Caco-2 (cell line): ENCODE data around the gene PNPLA7. TPM values are rescaled to one million over a fixed set of nuclear protein-coding genes. Genes with fewer than 3 reads are reported as not detected.
A peak's percentile ranks its signal among the peaks of the same experiment; 100 is the strongest.

Source experiments
- BruUV-seq: library from RNA; stranded (reverse); fragments of 400-500 nt; replicated peaks from 2 replicates; lab custom pipeline; 2021; lab: Mats Ljungman, UMichigan
- CTCF ChIA-PET: fragments of 300-600 bp; sonication (Branson Sonifier 250); formaldehyde crosslinking; loops from one replicate; lab custom pipeline; 2022; ENCODE audit warnings: antibody characterized with exemption; lab: Charles Lee
- POLR2A ChIA-PET: fragments of 300-600 bp; sonication (Branson Sonifier 250); formaldehyde crosslinking; loops from one replicate; lab custom pipeline; 2022; ENCODE audit warnings: antibody characterized with exemption; lab: Charles Lee
- DNase-seq, 2 experiments: peaks; one replicate each; pipeline versions ENCODE4 v3.0.0 to v3.0.0-alpha.2; 2020 to 2022
- H3K27me3 ChIP-seq: replicated peaks from 2 replicates; pipeline ENCODE4 v1.6.0; 2011; ENCODE audit warnings: low read length; ENCODE audit not compliant: control insufficient read depth, insufficient read depth
- H3K36me3 ChIP-seq: 2 replicates; pipeline ENCODE4 v1.5.1; 2011; ENCODE audit warnings: low read length; ENCODE audit not compliant: control insufficient read depth, insufficient read depth
- H3K4me1 ChIP-seq: fragments of 250-450 bp; sonication (Bioruptor Pico); 2 replicates; pipeline ENCODE4 v1.5.1; 2020; ENCODE audit warnings: mild to moderate bottlenecking
- H3K4me3 ChIP-seq: 2 replicates; pipeline ENCODE4 v1.5.1; 2011; ENCODE audit warnings: low read depth, mild to moderate bottlenecking, control low read depth, low read length
- H3K9me3 ChIP-seq: fragments of 250-450 bp; sonication (Bioruptor Pico); 2 replicates; pipeline ENCODE4 v1.5.1; 2020; ENCODE audit warnings: mild to moderate bottlenecking, moderate library complexity
- H3K27ac Mint-ChIP-seq: one replicate; pipeline ENCODE4 v1.8.0; 2022; ENCODE audit warnings: mixed read lengths; ENCODE audit not compliant: unreplicated experiment
- H3K27me3 Mint-ChIP-seq: one replicate; pipeline ENCODE4 v1.8.0; 2022; ENCODE audit warnings: mixed read lengths; ENCODE audit not compliant: insufficient read depth, unreplicated experiment
- H3K36me3 Mint-ChIP-seq: one replicate; pipeline ENCODE4 v1.8.0; 2022; ENCODE audit warnings: mild to moderate bottlenecking, mixed read lengths; ENCODE audit not compliant: insufficient read depth, unreplicated experiment
- H3K4me1 Mint-ChIP-seq: one replicate; pipeline ENCODE4 v1.8.0; 2022; ENCODE audit warnings: low read depth, mixed read lengths; ENCODE audit not compliant: unreplicated experiment
- H3K4me3 Mint-ChIP-seq: one replicate; pipeline ENCODE4 v1.8.0; 2022; ENCODE audit warnings: mild to moderate bottlenecking, moderate library complexity, mixed read lengths; ENCODE audit not compliant: unreplicated experiment
- H3K9me3 Mint-ChIP-seq: one replicate; pipeline ENCODE4 v1.8.0; 2022; ENCODE audit warnings: mixed read lengths; ENCODE audit not compliant: unreplicated experiment
- CTCF ChIP-seq, 2 experiments: fragments of 200-600 bp in 1 of 2; IDR thresholded peaks; 1 replicate in 1 of 2; 2 replicates in 1 of 2; pipeline versions ENCODE4 v1.5.1 to v1.8.0; 2011 to 2022; ENCODE audit warnings: antibody characterized with exemption in 1 of 2, control low read depth in 1 of 2, inconsistent platforms in 1 of 2, low read depth in 1 of 2, low read length in 1 of 2, mild to moderate bottlenecking in 1 of 2, moderate library complexity in 1 of 2; ENCODE audit not compliant: insufficient read depth in 1 of 2, severe bottlenecking in 1 of 2, unreplicated experiment in 1 of 2
- intact Hi-C: fragments of 100-400 bp; cut with micrococcal nuclease; formaldehyde crosslinking; loops from one replicate; pipeline ENCODE4 v1.10.0; 2022; ENCODE audit not compliant: unreplicated experiment
- total RNA-seq: library from RNA; stranded (reverse); gene quantifications from 2 replicates; pipeline ENCODE4 v1.2.3, GENCODE V29; 2022

PNPLA7 gene
- total RNA-seq, 1 experiment from 2014 or later: 1.8 TPM

- DNase-seq: no peak
- Histone ChIP-seq H3K4me1 (no peaks in the 10 kb centered on the region), H3K36me3 (no peaks in the 10 kb centered on the region), H3K4me3 (no peak overlapping the region), H3K27me3 (no peaks in the 10 kb centered on the region), H3K9me3 (no peaks in the 10 kb centered on the region)
- H3K36me3 Mint-ChIP-seq: no peaks in the 10 kb centered on the region
- intact Hi-C loops: no loop called here
- H3K4me3 Mint-ChIP-seq: no peak overlapping the region
- H3K9me3 Mint-ChIP-seq: no peaks in the 10 kb centered on the region
- no peaks in the 10 kb centered on the region for H3K27me3 Mint-ChIP-seq
- TF ChIP-seq CTCF (IDR thresholded peaks at IDR 0.05; ENCODE audit: insufficient read depth in 1 of 2, low read depth in 1 of 2, low read length in 1 of 2, severe bottlenecking in 1 of 2, unreplicated experiment in 1 of 2): no peak
- BruUV-seq: no TSS peak
- H3K4me1 Mint-ChIP-seq: no peaks in the 10 kb centered on the region
- ChIA-PET POLR2A (no interaction called here), CTCF (no interaction called here)
- peak overlapping the region; percentile 36 for H3K27ac Mint-ChIP-seq
These were observed 84.3 kb downstream of the PNPLA7 start for GRCh38 chr9:137465720-137466388.

DNA sequence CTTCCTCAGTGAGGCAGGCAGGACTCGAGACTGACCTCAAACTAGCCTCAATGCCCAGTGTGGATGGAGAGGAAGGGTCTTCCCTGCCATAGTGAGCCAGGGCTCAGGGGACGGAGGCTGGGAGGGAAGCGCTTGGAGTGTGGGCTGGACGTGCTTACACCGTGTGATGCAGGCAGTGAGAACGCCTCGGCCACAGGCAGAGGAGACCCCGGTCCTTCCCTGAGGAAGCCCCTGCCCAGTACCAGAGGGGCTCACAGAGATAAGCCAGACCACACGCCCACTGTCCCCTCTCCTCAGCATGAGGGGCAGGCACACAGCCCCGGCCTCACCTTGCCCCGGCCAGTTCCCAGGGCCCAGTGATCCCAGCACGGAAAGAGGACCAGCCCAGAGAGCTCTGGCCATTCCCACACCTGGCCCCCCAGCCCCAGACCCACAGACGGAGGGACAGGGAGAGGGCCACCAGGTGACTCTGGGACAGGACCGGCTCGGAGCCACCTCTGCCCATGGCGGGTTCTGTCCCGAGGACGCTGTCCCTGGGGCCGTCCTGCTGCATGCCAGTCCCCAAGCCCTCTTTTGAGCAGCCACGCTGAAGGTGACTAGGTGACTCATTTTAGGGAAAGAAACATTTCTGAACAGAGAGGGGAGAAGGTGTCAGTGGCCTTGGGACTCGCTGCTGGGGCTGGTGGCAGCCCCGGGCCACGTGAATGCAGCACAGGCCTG is 85.0 kb downstream of the PNPLA7 start:
- H3K9me3 ChIP-seq: no peaks in the 10 kb centered on the region
- no peak overlapping the region for H3K4me3 ChIP-seq
- H3K36me3 Mint-ChIP-seq: no peaks in the 10 kb centered on the region
- no peaks in the 10 kb centered on the region for H3K4me1 Mint-ChIP-seq
- TF ChIP-seq CTCF (IDR thresholded peaks at IDR 0.05; ENCODE audit: insufficient read depth in 1 of 2, low read depth in 1 of 2, low read length in 1 of 2, severe bottlenecking in 1 of 2, unreplicated experiment in 1 of 2): no peak
- no peak overlapping the region for H3K4me3 Mint-ChIP-seq
- H3K4me1 ChIP-seq: no peaks in the 10 kb centered on the region
- ChIA-PET CTCF (no interaction called here), POLR2A (no interaction called here)
- H3K36me3 ChIP-seq: no peaks in the 10 kb centered on the region
- DNase-seq: peak in 1 of 2 experiments; percentile 27
- H3K27ac Mint-ChIP-seq: no peak overlapping the region
- no TSS peak for BruUV-seq
- no peaks in the 10 kb centered on the region for H3K9me3 Mint-ChIP-seq
- no peaks in the 10 kb centered on the region for H3K27me3 ChIP-seq
- H3K27me3 Mint-ChIP-seq: no peaks in the 10 kb centered on the region
- intact Hi-C loops: no loop called here

GRCh38 chr9:137464291-137464999 is 85.8 kb downstream of the PNPLA7 start:
- no peak overlapping the region for H3K4me3 Mint-ChIP-seq
- Histone ChIP-seq H3K9me3 (no peaks in the 10 kb centered on the region), H3K36me3 (no peaks in the 10 kb centered on the region), H3K4me3 (no peak overlapping the region), H3K27me3 (no peaks in the 10 kb centered on the region), H3K4me1 (peaks cover 6% of the 10 kb centered on the region)
- H3K27ac Mint-ChIP-seq: no peak overlapping the region
- peak in 1 of 2 experiments; percentile 33 for DNase-seq
- no peak for TF ChIP-seq CTCF (IDR thresholded peaks at IDR 0.05; ENCODE audit: insufficient read depth in 1 of 2, low read depth in 1 of 2, low read length in 1 of 2, severe bottlenecking in 1 of 2, unreplicated experiment in 1 of 2)
- ChIA-PET CTCF (no interaction called here), POLR2A (no interaction called here)
- H3K36me3 Mint-ChIP-seq: no peaks in the 10 kb centered on the region
- no peaks in the 10 kb centered on the region for H3K27me3 Mint-ChIP-seq
- no peaks in the 10 kb centered on the region for H3K9me3 Mint-ChIP-seq
- no TSS peak for BruUV-seq
- H3K4me1 Mint-ChIP-seq: no peaks in the 10 kb centered on the region
- intact Hi-C loops: no loop called here
